Spleen (tissue), 11 donors: ENCODE data around the gene ANO1. TPM values are rescaled to one million over a fixed set of nuclear protein-coding genes. Genes with fewer than 3 reads are reported as not detected.

ENCODE experiments used
- DNase-seq: peaks from one replicate; pipeline ENCODE4 v3.0.0-alpha.2; 2020
- H3K27ac ChIP-seq, 8 donors: fragments of 200-600 bp; sonication (generic) in 7 of 8; 1 replicate in 4 of 8; 2 replicates in 4 of 8; pipeline versions ENCODE4 v1.5.0 to v1.8.0; 2016 to 2021; ENCODE audit warnings: inconsistent platforms in 4 of 8, mild to moderate bottlenecking in 4 of 8, moderate library complexity in 1 of 8
- H3K27me3 ChIP-seq, 7 donors: fragments of 200-600 bp; sonication (generic) in 6 of 7; replicated peaks in 1 of 7; 1 replicate in 4 of 7; 2 replicates in 3 of 7; pipeline versions ENCODE4 v1.5.0 to v1.8.0; 2016 to 2021; ENCODE audit warnings: inconsistent platforms in 3 of 7, mild to moderate bottlenecking in 1 of 7
- H3K36me3 ChIP-seq, 6 donors: fragments of 200-600 bp; sonication (generic) in 5 of 6; 1 replicate in 4 of 6; 2 replicates in 2 of 6; pipeline versions ENCODE4 v1.5.0 to v1.8.0; 2016 to 2021; ENCODE audit warnings: inconsistent platforms in 2 of 6
- H3K4me1 ChIP-seq, 6 donors: fragments of 200-600 bp; sonication (generic) in 5 of 6; 1 replicate in 3 of 6; 2 replicates in 3 of 6; pipeline versions ENCODE4 v1.5.0 to v1.8.0; 2016 to 2021; ENCODE audit warnings: inconsistent platforms in 3 of 6
- H3K4me3 ChIP-seq, 8 donors: fragments of 200-600 bp; sonication (generic) in 7 of 8; 1 replicate in 4 of 8; 2 replicates in 4 of 8; pipeline versions ENCODE4 v1.5.0 to v1.8.0; 2016 to 2021; ENCODE audit warnings: inconsistent platforms in 4 of 8, mild to moderate bottlenecking in 4 of 8, moderate library complexity in 2 of 8
- H3K9me3 ChIP-seq, 8 donors: fragments of 200-600 bp; sonication (generic) in 7 of 8; 1 replicate in 4 of 8; 2 replicates in 4 of 8; pipeline versions ENCODE4 v1.5.0 to v1.8.0; 2016 to 2021; ENCODE audit warnings: inconsistent platforms in 4 of 8
- CTCF ChIP-seq, 11 experiments: fragments of 200-600 bp in 7 of 11; fragments of 450-650 bp in 4 of 11; sonication (generic) in 4 of 11; IDR thresholded peaks in 8 of 11; conservative IDR thresholded peaks in 3 of 11; 1 replicate in 7 of 11; 2 replicates in 4 of 11; pipeline versions ENCODE4 v1.4.0 to v1.8.0; 2016 to 2021; ENCODE audit warnings: antibody characterized with exemption in 11 of 11, inconsistent platforms in 4 of 11, mild to moderate bottlenecking in 1 of 11
- POLR2A ChIP-seq, 3 donors: fragments of 450-650 bp; IDR thresholded peaks; one replicate each; pipeline ENCODE4 v1.5.1; 2017; ENCODE audit warnings: antibody characterized with exemption in 3 of 3, mild to moderate bottlenecking in 1 of 3
- POLR2AphosphoS5 ChIP-seq, 3 donors: sonication (generic); formaldehyde crosslinking; IDR thresholded peaks; one replicate each; pipeline ENCODE4 v1.5.1; 2017; ENCODE audit warnings: antibody characterized with exemption in 3 of 3
- WGBS, 5 donors: extraction: QIAGEN DNeasy Blood & Tissue Kit in 3 of 5; methylation state at CpG; one replicate each; pipeline versions ENCODE4 v1.1.5 to v1.1.7; 2013 to 2018; 5-methylcytosine and 5-hydroxymethylcytosine counted together
- intact Hi-C: fragments of 100-400 bp; cut with DNase I; formaldehyde crosslinking; loops from one replicate; pipeline ENCODE4 v1.15.0; 2023; ENCODE audit warnings: low total_unique reads
- polyA plus RNA-seq, 3 donors: library from polyadenylated mRNA; stranded (reverse); fragments of 200-250 nt; gene quantifications; one replicate each; pipeline ENCODE4 v1.2.1, GENCODE V29; 2013
- total RNA-seq, 7 donors: library from RNA; depleted of rRNA in 3 of 7; stranded (reverse); fragments of >200 nt in 3 of 7; fragmentation: NEBNext Ultra II Directional in 4 of 7; extraction: Animal tissue kit (Norgen Biotek cat#: 25700) in 4 of 7; gene quantifications; one replicate each; pipeline versions ENCODE4 v1.1.0 to v1.2.1, GENCODE V29; 2016 to 2021
- donor health status: healthy with polysubstance abuse.
- donor health status: DM: no; HTN: no; CAD: no; lungs with moderate emphysema.
- donor health status: DM: no; HTN: no; CAD: no.
- donor health status: Bipolar disorder and iron deficiency.
- donor health status: healthy.
- donor health status: DM: no; HTN: no; CAD: no.
- donor health status: DM: yes; HTN: yes; CAD: no.

The ANO1 gene
- total and polyA plus RNA-seq, 10 donors: 0.22 to 1.2 (median 0.62) TPM

GRCh38 chr11:70169127-70169526, 91.0 kb downstream of the ANO1 start:
- no peaks in the 10 kb centered on the region for H3K36me3 ChIP-seq
- no peak overlapping the region for H3K27ac ChIP-seq
- no peak for TF ChIP-seq POLR2AphosphoS5 (IDR thresholded peaks at IDR 0.05)
- no peak for TF ChIP-seq POLR2A (IDR thresholded peaks at IDR 0.05)
- TF ChIP-seq CTCF (IDR thresholded peaks at IDR 0.05 in 8 of 11, conservative IDR thresholded peaks at IDR 0.05 in 3 of 11): no peak
- H3K4me1 ChIP-seq: no peaks in the 10 kb centered on the region
- WGBS, 5 donors: 39 to 60% (median 46%) methylated on average over 8 to 11 of the region's 11 CpGs
- intact Hi-C loops: no loop called here
- no peak overlapping the region for H3K4me3 ChIP-seq
- peaks cover 0 to 56% (median 5%) of the 10 kb centered on the region in 7 donors for H3K27me3 ChIP-seq
- no peak for DNase-seq
- H3K9me3 ChIP-seq: no peaks in the 10 kb centered on the region

GRCh38 chr11:70169632-70170031, 91.5 kb downstream of the ANO1 start:
- TF ChIP-seq POLR2AphosphoS5 (IDR thresholded peaks at IDR 0.05): no peak
- no peak for TF ChIP-seq POLR2A (IDR thresholded peaks at IDR 0.05)
- TF ChIP-seq CTCF (IDR thresholded peaks at IDR 0.05 in 8 of 11, conservative IDR thresholded peaks at IDR 0.05 in 3 of 11): no peak
- Histone ChIP-seq H3K4me3 (no peak overlapping the region), H3K27me3 (peaks cover 0 to 56% (median 5%) of the 10 kb centered on the region in 7 donors), H3K9me3 (no peaks in the 10 kb centered on the region), H3K4me1 (no peaks in the 10 kb centered on the region), H3K36me3 (no peaks in the 10 kb centered on the region), H3K27ac (no peak overlapping the region)
- 80 to 90% (median 85%) methylated on average over 8 of the region's 8 CpGs for WGBS, 5 donors
- intact Hi-C loops: no loop called here
- DNase-seq: no peak

GRCh38 chr11:70170596-70171210, 92.6 kb downstream of the ANO1 start:
- Histone ChIP-seq H3K9me3 (no peaks in the 10 kb centered on the region), H3K27me3 (peaks cover 0 to 52% (median 5%) of the 10 kb centered on the region in 7 donors), H3K4me1 (no peaks in the 10 kb centered on the region), H3K4me3 (no peak overlapping the region), H3K36me3 (no peaks in the 10 kb centered on the region), H3K27ac (no peak overlapping the region)
- intact Hi-C loops: no loop called here
- TF ChIP-seq CTCF (IDR thresholded peaks at IDR 0.05 in 8 of 11, conservative IDR thresholded peaks at IDR 0.05 in 3 of 11): no peak
- no peak for TF ChIP-seq POLR2A (IDR thresholded peaks at IDR 0.05)
- no peak for TF ChIP-seq POLR2AphosphoS5 (IDR thresholded peaks at IDR 0.05)
- 77 to 95% (median 91%) methylated on average over 8 to 22 of the region's 22 CpGs for WGBS, 5 donors
- DNase-seq: no peak

- H3K4me1 ChIP-seq: no peaks in the 10 kb centered on the region
- H3K27me3 ChIP-seq: peaks cover 0 to 32% (median 5%) of the 10 kb centered on the region in 7 donors
- no peaks in the 10 kb centered on the region for H3K36me3 ChIP-seq
- H3K9me3 ChIP-seq: no peaks in the 10 kb centered on the region
- H3K4me3 ChIP-seq: no peak overlapping the region
- intact Hi-C loops: no loop called here
- 80 to 89% (median 84%) methylated on average over 4 of the region's 4 CpGs for WGBS, 5 donors
- no peak for TF ChIP-seq POLR2AphosphoS5 (IDR thresholded peaks at IDR 0.05)
- TF ChIP-seq POLR2A (IDR thresholded peaks at IDR 0.05): no peak
- TF ChIP-seq CTCF (IDR thresholded peaks at IDR 0.05 in 8 of 11, conservative IDR thresholded peaks at IDR 0.05 in 3 of 11): no peak
- DNase-seq: no peak
- no peak overlapping the region for H3K27ac ChIP-seq
These were observed 94.9 kb downstream of the ANO1 start for GRCh38 chr11:70173018-70173417.
